GM21576 (cell line): Measurements from ENCODE around the gene USP34.
A peak's percentile ranks its signal among the peaks of the same experiment; 100 is the strongest.
"Not testable (repeated sequence)": the region's sequence is repeated elsewhere in the genome, so short reads cannot be mapped to it uniquely, and the experiment has no call there.

Experiments
- ATAC-seq: cut with Tn5 transposase; IDR thresholded peaks from one replicate; pipeline ENCODE4 v1.9.1; 2021; ENCODE audit warnings: mild to moderate bottlenecking, moderate library complexity; ENCODE audit not compliant: unreplicated experiment

Gene USP34

DNA sequence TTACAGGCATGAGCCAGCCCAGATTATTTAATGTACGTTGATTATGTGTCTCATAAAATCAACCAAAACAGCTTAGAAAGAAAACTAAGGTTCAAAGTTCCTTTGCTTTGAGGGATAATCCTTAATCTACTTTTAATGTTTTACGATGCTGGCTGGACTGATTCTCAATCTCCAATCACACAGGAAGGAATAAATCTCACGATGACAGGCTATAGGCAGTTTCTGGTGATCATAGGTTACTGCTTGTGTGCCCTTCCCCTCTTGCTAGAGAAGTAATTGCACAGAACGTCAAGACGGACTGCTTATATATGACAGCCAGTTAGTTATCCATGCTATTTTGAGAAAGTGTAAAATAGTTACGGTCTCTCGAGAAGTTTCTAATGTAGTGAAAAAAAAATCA lies 265.8 kb downstream of the USP34 start:
- no peak for ATAC-seq

DNA sequence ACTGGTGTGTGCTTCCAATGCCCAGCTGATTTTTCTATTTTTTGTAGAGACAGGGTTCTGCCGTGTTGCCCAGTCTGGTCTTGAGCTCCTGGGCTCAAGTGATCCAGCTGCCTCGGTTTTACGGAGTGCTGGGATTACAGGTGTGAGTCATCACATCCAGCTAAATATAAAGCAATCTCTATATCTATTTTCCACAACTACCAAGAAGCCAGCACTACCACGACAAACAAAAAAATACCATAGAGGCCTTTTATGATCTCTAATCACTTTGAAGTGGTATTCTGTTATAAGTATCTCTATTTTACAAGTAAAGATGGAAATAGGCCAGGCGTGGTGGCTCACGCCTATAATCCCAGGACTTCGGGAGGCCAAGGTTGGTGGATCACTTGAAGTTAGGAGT lies 274.2 kb downstream of the USP34 start:
- no peak for ATAC-seq

DNA sequence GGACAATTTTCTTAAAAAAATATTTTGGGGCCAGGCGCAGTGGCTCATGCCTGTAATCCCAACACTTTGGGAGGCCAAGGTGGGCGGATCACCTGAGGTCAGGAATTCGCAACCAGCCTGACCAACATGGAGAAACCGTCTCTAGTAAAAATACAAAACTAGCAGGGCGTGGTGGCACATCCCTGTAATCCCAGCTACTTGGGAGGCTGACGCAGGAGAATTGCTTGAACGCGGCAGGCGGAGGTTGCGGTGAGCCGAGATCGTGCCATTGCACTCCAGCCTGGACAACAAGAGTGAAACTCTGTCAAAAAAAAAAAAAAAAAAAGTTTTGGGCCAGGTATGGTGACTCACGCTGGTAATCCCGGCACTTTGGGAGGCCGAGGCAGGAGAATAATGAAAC lies 276.2 kb downstream of the USP34 start:
- not testable (repeated sequence) for ATAC-seq

DNA sequence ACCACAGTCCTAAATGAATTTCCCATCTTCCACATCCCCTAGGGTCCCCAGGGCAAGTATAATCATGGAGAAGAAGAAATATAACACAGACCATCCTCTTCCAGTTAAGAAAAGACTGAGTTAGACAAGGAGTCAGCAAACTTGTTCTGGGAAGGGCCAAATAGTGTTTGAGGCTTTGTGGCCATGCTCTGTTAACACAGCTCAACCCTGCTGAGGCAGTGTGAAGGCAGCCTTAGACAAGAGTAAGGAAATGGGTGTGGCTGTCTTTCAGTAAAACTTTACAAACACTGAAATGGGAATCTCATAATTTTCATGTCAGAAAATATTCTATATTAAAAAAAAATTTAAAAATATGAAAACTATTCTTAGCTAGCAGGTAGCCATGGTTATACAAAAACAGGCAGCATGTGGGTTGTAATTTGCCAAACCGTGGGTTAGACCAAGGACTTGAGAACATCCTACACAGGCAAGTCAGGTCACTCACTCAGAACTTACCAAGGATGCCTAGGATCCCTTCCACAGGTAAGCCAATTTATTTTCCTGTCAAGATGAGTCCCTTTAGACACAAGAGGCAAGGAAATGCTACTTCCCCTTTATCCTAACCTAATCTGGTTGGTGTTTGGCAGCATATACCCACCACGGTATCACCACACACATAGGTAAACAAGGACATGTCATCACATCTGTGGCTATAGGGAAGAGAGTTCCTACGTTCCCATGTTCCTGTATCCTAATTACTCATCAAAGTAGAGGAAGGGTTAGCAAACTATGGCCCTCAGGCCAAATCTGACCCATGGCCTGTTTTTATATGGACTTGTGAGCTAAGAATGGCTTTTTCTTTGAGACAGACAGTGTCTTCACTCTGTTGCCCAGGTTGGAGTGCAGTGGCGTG lies 277.0 kb downstream of the USP34 start:
- no peak for ATAC-seq

DNA sequence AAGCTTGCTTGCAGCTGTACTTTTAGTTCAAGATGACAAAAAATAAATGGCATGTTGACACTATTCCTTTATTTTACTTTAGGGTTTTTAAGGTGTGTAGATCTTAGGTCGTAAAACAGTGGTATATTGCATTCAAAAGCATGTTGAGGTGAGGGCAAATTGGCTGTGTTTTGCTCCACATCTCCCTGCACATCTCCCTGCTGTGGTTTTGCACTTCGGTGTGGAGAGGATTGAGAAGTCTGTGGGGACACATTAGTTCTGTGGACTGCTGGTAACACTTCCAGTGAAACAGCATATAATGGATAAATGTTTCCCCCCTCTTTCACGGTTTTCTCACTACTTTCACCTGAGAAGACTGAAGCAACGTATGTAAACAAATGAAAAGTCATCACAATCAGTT lies 283.8 kb downstream of the USP34 start:
- no peak for ATAC-seq

DNA sequence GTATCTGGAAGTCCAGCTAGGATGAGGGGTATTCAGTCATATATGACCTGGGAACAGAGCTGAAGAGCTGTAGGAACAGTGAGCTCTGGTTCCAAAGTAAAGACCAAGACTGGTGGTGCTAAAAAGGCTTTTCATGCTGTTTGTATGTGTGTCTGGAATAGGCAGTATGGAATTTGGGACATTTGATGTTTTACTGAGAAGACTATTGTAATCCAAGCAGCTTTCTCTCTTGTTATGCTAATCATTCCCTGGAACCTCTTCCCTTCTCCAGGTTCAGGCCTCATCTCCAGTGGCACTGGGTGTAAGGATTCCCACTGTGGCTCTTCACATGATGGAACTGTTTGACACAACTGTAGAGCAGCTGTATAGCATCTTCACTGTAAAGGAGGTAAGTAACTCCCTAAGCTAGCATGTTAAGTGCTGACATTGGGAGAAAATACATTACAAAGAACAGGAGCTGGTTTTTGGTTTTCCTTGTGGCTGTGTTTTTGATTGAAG lies 285.6 kb downstream of the USP34 start:
- ATAC-seq = no peak

DNA sequence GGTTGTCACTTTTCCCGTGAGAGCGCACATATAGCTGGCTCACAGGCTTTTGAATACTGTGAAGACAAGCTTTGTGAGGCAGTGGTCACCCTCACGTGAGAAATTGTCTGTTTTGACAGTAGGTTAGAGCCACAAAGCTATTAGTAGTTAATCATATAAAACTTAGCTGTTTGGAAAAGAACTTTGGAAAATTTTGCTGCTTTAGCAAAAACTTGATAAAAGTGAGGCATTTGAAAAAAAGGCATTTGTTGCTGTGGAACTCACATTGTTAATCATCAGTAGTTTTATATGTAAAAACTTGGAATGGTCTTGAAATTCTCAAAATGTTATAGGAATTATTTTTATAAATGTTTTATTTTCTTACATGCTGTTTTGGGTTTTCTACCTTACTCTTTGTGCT lies 286.6 kb downstream of the USP34 start:
- ATAC-seq = no peak

DNA sequence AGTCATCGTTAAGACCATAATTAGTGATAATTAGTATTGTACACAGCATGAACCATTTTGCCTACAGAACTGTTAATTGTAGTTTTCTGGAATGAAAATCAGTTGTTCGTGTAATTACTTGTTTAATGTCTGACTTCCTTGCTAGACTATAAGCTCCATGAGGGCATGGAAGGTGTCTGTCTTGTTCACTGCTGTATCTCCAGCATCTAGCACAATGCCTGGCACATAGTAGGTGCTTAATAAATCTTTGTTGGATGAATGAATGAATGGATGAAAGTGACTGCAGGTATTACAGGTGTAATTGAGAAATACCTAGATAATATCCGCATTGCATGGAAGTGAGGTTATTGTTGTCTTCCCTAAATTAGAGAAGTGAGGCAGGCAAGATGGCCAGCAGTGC lies 287.1 kb downstream of the USP34 start:
- ATAC-seq = no peak

DNA sequence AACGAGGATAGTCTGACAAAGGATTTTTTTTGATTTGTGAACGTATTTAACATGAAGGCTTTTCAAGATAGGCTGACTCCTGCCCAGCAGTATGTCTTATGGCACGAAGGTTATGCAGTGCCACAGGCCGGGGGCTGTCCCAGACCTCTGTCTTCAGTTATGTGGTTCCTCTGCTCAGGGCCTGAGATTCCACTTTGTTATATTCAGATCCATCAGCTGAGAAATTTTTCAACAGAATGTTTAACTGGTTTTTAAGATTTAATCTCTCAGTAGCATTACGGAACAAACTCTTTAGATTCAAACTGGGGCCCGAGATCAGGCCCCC lies 288.9 kb downstream of the USP34 start:
- ATAC-seq = no peak

DNA sequence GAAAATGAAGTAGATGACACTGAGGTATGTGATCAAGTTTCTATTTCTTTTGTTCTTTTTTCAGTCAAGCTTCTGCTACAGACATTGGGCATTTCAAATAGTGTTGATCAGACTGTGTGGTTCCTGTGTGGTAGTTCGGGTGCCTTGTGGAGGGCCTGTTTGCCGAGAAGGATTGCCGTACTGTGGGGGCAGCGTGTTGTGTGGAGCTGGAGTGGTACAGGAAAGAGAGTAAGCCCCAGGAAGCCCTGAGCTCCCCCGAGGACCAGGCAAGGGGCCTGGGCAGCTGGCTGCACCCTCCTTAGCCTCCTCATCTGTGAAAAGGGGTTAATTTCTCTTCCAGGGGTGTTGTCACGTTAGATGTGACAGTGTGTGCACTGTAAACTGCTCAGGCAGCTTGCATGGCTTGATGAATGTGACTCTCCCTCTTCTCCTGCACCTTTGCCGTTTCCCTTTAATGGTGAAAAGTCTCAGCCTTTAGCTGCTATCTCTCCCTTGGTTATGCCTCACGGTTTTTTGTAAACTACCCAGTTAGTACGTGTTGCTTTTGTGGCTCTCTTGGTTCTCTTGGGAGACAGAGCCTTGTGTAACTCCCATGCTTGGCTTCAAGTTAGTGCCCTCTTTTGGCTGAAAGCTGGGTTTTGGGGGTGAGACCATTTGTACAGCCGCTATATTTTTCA lies 289.4 kb downstream of the USP34 start:
- no peak for ATAC-seq

DNA sequence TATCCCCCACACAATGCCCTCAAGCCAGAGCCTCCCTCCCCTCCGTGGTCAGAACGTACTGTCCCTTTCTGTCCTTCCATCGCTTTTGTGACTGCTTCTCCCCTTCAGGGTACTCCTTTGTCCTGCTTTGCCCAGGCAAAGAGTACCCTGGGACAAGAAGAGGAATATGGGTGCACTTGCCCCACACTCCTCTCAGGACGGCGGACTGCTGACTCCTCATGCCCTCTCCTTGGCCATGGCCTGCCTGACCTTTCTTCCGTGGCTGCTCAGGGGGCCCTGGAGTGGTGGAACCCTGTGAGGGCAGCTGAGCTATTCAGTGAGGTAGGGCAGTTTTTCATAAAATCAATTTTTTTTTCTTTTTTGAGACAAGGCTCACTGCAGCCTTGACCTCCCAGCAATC lies 290.2 kb downstream of the USP34 start:
- ATAC-seq = no peak

DNA sequence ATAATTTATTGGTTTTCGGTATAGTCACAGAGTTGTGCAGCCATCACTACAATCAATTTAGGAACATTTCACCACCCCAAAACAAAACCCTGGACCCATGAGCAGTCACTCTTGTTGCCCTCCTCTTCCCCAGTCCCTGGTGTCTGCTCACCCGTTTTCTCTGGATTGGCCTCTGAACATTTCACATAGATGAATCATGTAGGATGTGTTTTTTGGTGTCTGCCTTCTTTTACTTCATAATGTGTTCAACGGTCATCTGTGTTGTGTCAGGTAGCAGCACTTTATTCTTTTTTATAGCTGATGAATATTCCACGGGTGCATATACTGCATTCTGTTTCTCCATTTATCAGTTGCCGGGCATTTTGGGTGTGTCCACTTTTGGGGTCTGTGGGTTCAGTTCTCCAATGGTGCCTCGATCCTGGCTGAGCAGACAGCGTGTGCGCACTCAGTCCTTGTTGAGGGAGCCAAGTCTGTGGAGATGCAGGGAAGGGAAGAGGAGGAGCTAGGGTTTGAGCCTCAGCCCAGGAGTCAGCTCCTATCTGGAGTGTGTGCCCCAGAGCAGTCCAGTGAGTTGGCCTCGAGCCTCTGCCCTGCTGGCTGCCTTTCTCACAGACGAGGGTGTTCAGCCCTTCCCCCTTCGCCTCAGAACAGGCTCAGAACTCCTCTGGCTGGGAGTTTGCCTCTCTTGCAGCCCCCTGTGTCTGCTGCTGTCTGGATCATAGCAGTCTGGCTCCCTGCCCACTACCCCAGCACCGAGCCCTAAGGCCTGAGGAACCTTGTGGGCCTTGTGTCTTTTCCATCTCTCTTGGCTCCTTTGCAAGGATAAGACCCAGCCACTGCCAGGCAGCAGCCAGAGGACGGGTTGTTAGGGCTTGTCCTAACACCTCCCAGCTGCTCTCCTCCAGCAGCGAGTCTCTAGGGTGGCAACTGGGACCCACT lies 290.9 kb downstream of the USP34 start:
- no peak for ATAC-seq

DNA sequence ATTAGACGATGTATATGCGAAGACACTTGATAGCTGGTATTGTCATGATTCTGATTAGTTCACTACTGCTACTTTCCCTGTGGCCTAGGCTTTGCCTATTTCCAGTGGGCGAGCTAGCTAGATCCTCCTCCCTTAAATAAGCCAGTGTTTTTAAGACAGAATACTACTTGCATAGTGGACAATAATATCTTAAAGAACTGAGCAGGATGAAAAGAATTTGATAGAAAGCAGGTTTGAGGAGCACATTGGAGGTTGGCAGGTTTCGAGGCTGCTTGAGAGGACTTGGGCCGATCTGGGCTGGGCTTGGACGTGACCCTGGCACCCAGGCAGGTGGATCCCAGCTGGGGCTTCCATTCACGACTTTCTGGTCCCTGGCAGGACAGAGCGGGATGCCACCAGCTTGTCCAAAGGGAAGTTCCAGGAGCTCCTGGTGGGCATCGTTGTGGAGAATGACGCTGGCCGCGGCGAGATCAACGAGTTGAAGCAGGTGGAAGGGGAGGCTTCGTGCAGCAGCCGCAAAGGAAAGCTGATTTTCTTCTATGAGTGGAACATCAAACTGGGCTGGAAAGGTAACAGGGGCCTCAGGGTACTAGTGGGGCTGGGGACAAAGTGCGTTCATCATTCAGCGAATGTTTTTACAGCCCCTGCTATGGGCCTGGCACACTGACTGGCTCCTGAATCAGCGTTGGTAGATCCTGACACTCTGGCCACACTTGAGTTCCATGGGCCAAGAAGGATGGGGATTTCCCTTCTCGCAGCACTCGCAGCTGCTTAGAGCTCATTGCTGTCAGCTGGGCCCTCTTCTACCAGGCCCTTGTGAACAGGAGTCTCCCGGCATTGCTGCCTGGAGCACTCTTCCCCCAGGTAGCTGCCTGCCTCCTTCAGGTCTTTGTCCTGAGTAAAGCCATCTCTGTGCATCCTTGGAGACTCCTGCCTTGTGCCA lies 292.0 kb downstream of the USP34 start:
- no peak for ATAC-seq

DNA sequence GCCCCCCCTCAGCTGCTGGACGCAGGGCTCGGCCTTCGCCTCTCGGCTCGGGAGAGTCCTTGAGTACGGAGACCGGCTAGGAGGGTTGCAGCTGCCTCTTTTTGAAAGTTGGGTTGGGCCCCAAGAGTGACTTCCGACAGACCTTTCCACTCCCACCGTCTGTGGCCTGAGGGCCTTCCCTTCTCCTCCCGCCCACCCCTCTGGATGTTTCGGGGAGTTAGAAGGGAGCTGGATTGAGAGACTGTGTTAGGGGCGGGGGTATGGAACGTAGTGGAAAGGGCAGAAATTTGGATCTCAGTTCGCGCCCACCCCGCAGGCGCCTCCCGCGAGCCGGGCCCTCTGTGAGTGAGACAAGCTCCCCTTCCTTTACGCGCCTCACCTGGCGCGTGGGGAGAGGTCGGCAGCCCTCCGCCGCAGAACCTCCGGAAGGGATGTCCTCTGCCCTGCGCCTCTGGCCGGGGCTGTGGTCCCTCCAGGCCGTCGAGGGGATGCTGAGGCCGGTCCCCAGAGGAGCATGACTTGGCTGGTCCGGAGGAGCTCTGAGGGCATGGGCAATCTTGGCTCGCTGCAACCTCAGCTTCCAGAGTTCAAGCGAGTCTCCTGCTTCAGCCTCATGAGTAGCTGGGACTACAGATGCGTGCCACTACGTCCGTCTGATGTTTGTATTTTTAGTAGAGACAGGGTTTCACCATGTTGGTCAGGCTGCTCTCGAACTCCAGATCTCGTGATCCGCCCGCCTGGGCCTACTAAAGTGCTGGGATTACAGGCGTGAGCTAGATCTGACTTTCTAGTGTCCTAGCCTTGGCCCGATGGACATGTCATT lies 292.9 kb downstream of the USP34 start:
- ATAC-seq = peak; percentile 28

DNA sequence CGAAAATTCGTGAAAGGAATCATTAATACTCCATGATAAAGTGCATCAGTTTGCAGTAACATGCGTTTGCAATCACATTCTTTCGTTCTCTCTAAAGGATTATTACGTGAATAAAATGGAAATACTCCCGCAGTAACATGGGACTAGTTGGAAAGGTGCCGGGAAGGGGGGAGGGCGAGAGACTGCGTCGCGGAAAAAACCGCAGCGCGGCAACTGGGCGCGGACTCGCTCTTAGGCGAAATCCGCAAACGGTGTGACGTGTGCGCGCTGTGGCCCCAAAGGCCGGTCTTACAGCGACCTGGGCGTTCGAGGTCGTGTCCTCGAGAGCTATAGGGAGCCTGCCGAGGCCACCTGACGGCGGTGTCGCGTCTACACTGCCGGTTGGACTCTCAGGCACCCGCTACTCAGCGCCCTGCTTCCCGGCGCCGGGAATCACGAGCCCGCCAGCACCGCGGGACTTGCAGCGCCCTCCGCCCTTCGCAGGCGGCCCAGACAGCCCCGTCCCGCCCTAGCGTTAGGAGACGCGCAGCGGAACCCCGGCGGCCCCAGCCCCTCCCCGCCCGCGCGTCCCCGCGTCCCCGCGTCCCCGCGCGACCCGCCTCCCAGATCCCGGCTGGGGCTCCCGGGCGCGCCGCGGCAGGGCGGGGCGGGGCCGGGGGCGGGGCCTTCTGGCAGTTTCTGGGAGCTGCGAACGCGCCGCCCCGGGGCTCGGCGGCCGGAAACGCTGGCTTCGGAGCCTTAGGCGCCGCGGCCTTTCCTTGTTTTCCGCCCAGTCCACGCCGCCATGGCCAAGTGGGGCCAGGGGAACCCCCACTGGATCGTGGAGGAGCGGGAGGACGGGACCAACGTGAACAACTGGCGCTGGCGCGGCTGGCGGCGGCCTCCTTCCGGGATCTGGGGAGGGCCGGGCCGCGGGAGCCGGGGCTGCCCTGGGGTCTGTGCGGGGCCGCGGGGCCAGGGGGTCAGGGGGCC lies 293.8 kb downstream of the USP34 start:
- ATAC-seq = peak; percentile 61

DNA sequence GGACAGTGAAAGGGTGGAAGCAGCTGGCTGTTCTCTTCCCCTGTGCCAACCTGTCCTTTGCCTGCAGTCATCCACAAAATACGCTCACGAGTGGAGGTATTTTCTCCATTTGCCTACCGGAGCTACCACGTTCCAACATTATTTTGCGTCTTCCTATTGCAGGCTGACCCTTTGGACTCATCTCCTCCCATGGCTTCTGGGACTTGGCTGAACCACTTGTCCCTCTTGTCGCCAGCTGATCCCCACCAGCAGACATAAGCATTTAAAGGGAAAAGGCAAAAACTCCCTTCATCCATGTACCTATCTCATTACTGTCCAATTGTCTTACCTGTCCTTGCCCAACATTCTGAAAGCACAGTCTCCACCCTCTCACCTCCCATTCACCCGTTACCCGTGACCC lies 295.9 kb downstream of the USP34 start:
- no peak for ATAC-seq

DNA sequence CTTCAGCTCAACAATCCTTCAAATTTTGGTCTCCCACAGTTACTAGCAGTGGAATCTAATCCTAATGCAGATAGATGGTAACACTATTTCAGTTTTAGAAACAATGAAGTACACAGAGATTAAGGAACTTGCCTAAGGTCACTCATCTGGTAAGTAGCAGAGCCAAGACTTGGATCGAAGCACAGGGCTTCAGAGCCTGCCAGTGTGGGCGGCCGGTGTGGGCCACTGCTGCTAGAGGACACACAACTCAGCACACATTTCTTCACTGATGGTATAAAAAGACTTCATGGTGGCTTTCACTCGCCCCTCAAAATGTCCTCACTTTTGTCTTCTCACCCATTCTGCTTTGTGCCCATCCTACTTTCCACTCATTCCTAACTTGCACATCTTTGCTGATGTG lies 297.8 kb downstream of the USP34 start:
- no peak for ATAC-seq

DNA sequence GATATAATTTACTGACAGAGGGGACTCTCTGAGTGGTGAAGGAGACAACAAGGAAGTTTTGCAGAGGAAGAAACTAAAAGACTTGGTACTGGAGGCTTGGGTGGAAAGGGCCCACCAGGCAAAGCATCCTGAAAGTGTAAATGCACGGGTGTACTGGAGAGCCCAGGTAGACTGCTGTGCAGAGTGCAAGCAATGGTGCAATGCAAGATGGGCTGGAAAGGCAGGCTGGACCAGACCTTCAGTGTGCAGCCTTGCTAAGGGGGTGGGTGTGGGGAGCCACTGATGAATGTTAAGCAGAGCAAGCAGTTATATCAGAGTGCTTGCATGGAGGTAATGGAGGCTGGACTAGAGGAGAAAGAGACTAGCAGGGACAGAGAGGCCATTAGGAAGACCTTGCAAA lies 298.2 kb downstream of the USP34 start:
- ATAC-seq = no peak
